H1 (cell line): ENCODE measurements around the gene CD68. TPM values are rescaled to one million over a fixed set of nuclear protein-coding genes. Genes with fewer than 3 reads are reported as not detected.

Experiments used
- E2F6 ChIP-seq: IDR thresholded peaks from 2 replicates; pipeline ENCODE4 v1.6.1; 2012; ENCODE audit warnings: inconsistent platforms
- polyA plus RNA-seq, 7 experiments: library from polyadenylated mRNA; depleted of rRNA in 3 of 7; stranded (reverse) in 5 of 7; unstranded in 2 of 7; fragments of >200 nt in 5 of 7; fragments of 200-250 nt in 2 of 7; gene quantifications; 1 replicate in 5 of 7; 2 replicates in 1 of 7; 4 replicates in 1 of 7; pipeline versions ENCODE4 v1.2.1 to v1.2.3, GENCODE V29; 2011 to 2013; ENCODE audit warnings: missing spikeins in 2 of 7, mixed read lengths in 2 of 7
- total RNA-seq: library from RNA; stranded (reverse); fragmentation: NEBNext Ultra II Directional; extraction: Animal tissue kit (Norgen Biotek cat#: 25700); gene quantifications from 2 replicates; pipeline ENCODE4 v1.2.1, GENCODE V29; 2021

Gene CD68
- total and polyA plus RNA-seq, 2 of the 8 experiments (the other 6 are each of a cell fraction or from before 2014, with no cell fraction given) = 0.18 TPM; not detected in 1

- no peak for TF ChIP-seq E2F6
These were observed 48.0 kb downstream of the CD68 start, which contains the start of gene SAT2 (continued) for GRCh38 chr17:7627250-7628121.
